ENCODE measurements around the gene LRRC3C.
A peak's percentile ranks its signal among the peaks of the same experiment; 100 is the strongest.

LRRC3C gene

DNA sequence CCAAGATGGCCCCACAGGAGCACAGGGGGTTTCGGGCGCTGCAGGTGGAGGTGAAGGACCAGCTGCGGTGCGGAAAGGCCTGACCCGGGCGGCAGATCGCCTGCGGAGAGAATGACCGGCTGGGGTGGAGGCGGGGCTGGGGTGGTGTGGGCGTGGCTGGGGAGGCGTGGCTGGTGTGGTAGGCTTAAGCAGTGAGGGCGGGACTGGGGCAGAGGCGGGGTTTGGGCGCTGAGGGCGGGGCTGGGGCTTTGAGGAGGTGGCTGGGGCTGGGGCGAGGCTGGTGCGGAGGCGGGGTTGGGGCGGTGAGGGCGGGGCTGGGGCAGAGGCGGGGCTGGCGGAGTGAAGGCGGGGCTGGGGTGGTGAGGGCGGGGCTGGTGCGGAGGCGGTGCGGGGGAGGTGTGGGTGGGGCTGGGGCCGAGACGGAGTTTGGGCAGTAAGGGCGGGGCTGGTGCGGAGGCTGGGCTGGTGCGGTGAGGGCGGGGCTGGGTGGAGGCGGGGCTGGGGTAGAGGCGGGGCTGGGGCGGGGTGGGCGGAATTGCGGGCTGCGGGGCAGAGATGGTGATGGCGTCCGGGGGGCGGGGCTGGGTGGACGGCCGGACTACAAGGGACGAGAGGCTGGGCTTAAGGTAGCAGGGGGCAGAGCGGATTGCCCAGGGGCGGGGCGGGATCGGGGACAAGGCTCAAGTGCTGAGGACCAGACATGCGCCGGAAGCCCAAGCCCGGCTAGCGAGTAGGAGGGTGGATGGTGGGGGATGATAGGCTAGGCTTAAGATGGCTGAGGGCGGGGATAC is 25.3 kb downstream of the LRRC3C start:
- DNase-seq, result peak; percentile 97 to 99
- Histone ChIP-seq H3K4me1 (peaks cover 0 to 16% (median 8%) of the 10 kb centered on the region in 4 donors), H3K36me3 (no peaks in the 10 kb centered on the region), H3K4me3 (peak overlapping the region; percentile 46 to 55), H3K27ac (peak overlapping the region; percentile 57 to 67), H3K9me3 (no peaks in the 10 kb centered on the region), H3K27me3 (no peaks in the 10 kb centered on the region)
- intact Hi-C loops (cut with DNase I; ENCODE audit: low total_unique reads), result no loop called here
- TF ChIP-seq, protein P1, sequence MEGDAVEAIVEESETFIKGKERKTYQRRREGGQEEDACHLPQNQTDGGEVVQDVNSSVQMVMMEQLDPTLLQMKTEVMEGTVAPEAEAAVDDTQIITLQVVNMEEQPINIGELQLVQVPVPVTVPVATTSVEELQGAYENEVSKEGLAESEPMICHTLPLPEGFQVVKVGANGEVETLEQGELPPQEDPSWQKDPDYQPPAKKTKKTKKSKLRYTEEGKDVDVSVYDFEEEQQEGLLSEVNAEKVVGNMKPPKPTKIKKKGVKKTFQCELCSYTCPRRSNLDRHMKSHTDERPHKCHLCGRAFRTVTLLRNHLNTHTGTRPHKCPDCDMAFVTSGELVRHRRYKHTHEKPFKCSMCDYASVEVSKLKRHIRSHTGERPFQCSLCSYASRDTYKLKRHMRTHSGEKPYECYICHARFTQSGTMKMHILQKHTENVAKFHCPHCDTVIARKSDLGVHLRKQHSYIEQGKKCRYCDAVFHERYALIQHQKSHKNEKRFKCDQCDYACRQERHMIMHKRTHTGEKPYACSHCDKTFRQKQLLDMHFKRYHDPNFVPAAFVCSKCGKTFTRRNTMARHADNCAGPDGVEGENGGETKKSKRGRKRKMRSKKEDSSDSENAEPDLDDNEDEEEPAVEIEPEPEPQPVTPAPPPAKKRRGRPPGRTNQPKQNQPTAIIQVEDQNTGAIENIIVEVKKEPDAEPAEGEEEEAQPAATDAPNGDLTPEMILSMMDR (IDR thresholded peaks at IDR 0.05), result no peak

DNA sequence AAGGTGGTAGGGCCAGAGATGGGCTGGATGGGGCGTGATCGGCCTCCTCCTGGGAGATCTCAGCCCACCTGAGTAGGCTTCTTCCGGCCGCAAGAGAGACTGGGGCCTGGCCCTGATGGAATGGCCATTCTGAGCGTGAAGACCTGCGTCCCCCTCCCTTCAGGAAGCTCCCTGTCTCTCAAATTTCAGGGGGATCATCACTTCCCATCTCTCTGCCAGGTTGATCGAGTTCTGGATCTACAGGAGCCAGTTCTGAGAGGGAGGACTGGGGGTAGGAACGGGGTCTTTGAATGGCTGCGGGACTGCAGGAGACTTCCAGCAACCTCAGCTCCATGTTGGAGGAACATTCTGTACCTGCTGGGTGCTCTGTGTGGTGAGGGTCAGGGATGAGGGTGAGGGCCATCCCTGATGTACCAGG is 25.9 kb downstream of the LRRC3C start:
- no peaks in the 10 kb centered on the region for H3K36me3 ChIP-seq
- no peak for DNase-seq
- peak overlapping the region; percentile 57 to 60 for H3K27ac ChIP-seq
- intact Hi-C loops (cut with DNase I; ENCODE audit: low total_unique reads), result no loop called here
- no peaks in the 10 kb centered on the region for H3K9me3 ChIP-seq
- TF ChIP-seq, protein P1 (IDR thresholded peaks at IDR 0.05), result no peak
- peak overlapping the region; percentile 46 to 55 for H3K4me3 ChIP-seq
- no peaks in the 10 kb centered on the region for H3K27me3 ChIP-seq
- peaks cover 0 to 16% (median 8%) of the 10 kb centered on the region in 4 donors for H3K4me1 ChIP-seq

DNA sequence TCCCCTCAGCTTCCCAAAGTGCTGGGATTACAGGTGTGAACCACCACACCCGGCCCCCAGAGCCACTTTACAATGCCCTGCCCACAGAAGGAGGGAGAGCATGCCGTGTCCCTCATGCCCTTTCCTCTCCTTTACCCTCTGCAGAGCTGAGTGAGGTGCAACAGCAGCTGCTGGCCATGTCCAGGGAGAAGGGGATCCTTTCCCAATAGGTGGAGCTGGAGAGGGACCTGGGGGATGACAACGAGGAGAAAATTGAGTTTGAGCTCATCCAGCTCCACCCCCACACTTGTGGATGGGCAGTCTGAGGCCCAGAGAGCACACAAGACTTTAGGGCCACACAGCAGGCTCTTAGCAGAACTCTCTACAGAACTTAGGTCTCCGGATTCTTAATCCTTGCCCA is 27.3 kb downstream of the LRRC3C start:
- intact Hi-C loops (cut with DNase I; ENCODE audit: low total_unique reads), result no loop called here
- no peak for DNase-seq
- Histone ChIP-seq H3K9me3 (no peaks in the 10 kb centered on the region), H3K4me1 (peaks cover 0 to 20% (median 10%) of the 10 kb centered on the region in 4 donors), H3K27ac (no peak overlapping the region), H3K4me3 (no peak overlapping the region), H3K36me3 (no peaks in the 10 kb centered on the region), H3K27me3 (no peaks in the 10 kb centered on the region)
- TF ChIP-seq, protein P1 (IDR thresholded peaks at IDR 0.05), result no peak

GRCh38 chr17:39955726-39956225 is 28.2 kb downstream of the LRRC3C start:
- Histone ChIP-seq H3K9me3 (no peaks in the 10 kb centered on the region), H3K27ac (no peak overlapping the region), H3K4me3 (no peak overlapping the region), H3K36me3 (no peaks in the 10 kb centered on the region), H3K4me1 (peaks cover 0 to 20% (median 10%) of the 10 kb centered on the region in 4 donors), H3K27me3 (no peaks in the 10 kb centered on the region)
- intact Hi-C loops (cut with DNase I; ENCODE audit: low total_unique reads), result no loop called here
- TF ChIP-seq, protein P1 (IDR thresholded peaks at IDR 0.05), result no peak
- no peak for DNase-seq

DNA sequence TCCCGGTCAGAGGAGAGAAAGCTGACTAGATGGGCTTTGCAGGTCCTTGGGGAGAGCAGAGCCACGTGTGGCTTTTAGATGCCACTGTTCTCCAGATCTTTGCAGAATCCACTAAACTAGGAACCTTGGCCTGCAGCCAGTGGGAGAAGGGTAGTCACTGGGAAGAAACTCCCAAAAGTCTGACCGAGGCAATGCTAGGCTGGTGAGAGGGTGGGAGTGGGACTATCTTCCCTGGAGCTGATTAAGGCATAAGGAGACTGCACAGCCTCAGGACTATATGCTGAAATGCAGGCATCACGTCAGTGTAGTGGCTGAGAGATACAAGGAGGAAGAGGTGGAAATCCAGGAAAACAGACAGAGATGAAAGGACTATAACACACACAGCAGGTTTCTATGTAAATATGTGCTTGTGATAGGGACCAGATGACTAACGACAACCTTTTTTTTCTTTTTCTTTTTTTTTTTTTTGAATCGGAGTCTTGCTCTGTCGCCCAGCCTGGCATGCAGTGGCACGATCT is 33.1 kb downstream of the LRRC3C start:
- no peak for DNase-seq
- Histone ChIP-seq H3K27me3 (peaks cover 0 to 31% of the 10 kb centered on the region in 2 donors), H3K4me3 (no peak overlapping the region), H3K27ac (no peak overlapping the region), H3K4me1 (peaks cover 0 to 4% (median 1%) of the 10 kb centered on the region in 4 donors), H3K36me3 (no peaks in the 10 kb centered on the region), H3K9me3 (no peaks in the 10 kb centered on the region)
- intact Hi-C loops (cut with DNase I; ENCODE audit: low total_unique reads), result loop anchor here (2.0 kb wide), 1 partner anchor 18 kb away; no protein-coding TSS in a partner anchor
- TF ChIP-seq, protein P1 (IDR thresholded peaks at IDR 0.05), result no peak
